Body of pancreas (tissue), 4 donors: ENCODE results near the gene DGCR8. TPM values are rescaled to one million over a fixed set of nuclear protein-coding genes. Genes with fewer than 3 reads are reported as not detected.

Source experiments
- ATAC-seq: fragments of 150-250 bp; one replicate; pipeline ENCODE4 v1.9.1; 2016
- DNase-seq, 4 donors: peaks; one replicate each; pipeline ENCODE4 v3.0.0-alpha.2; 2019
- H3K27ac ChIP-seq, 4 donors: fragments of 200-600 bp; sonication (generic); 1 replicate in 3 of 4; 2 replicates in 1 of 4; pipeline versions ENCODE4 v1.5.1 to v1.6.1; 2016 to 2019; ENCODE audit warnings: mild to moderate bottlenecking in 1 of 4, mixed read lengths in 1 of 4, moderate library complexity in 1 of 4
- H3K27me3 ChIP-seq, 2 donors: fragments of 200-600 bp; sonication (generic); one replicate each; pipeline ENCODE4 v1.6.0; 2016; ENCODE audit warnings: mild to moderate bottlenecking in 1 of 2
- H3K36me3 ChIP-seq, 2 donors: fragments of 200-600 bp; sonication (generic); replicated peaks in 1 of 2; 2 replicates each; pipeline ENCODE4 v1.5.1; 2016; ENCODE audit warnings: low read depth in 2 of 2; ENCODE audit not compliant: insufficient read depth in 1 of 2
- H3K4me1 ChIP-seq: fragments of 200-600 bp; sonication (generic); one replicate; pipeline ENCODE4 v1.6.0; 2016
- H3K4me3 ChIP-seq, 2 donors: fragments of 200-600 bp; sonication (generic); 1 replicate in 1 of 2; 2 replicates in 1 of 2; pipeline ENCODE4 v1.5.1; 2016 to 2019
- H3K9me3 ChIP-seq, 3 donors: fragments of 200-600 bp; sonication (generic); 1 replicate in 2 of 3; 2 replicates in 1 of 3; pipeline ENCODE4 v1.5.1; 2016
- POLR2A ChIP-seq, 3 donors: fragments of 450-650 bp; IDR thresholded peaks; one replicate each; pipeline ENCODE4 v1.6.1; 2016; ENCODE audit warnings: antibody characterized with exemption in 3 of 3, mild to moderate bottlenecking in 2 of 3
- WGBS, 2 donors: methylation state at CpG; one replicate each; pipeline ENCODE4 v1.1.5; 2017; 5-methylcytosine and 5-hydroxymethylcytosine counted together
- intact Hi-C: fragments of 100-400 bp; cut with DNase I; formaldehyde crosslinking; loops from one replicate; pipeline ENCODE4 v1.15.1; 2023
- total RNA-seq, 2 donors: library from RNA; depleted of rRNA; stranded (reverse); fragments of >200 nt; gene quantifications; one replicate each; pipeline ENCODE4 v1.1.0, GENCODE V29; 2016
- TF ChIP-seq, protein P1 (sequence below), 7 experiments: fragments of 450-650 bp in 4 of 7; fragments of 200-600 bp in 3 of 7; sonication (generic) in 3 of 7; IDR thresholded peaks; one replicate each; pipeline ENCODE4 v1.5.1; 2016 to 2019; ENCODE audit warnings: antibody characterized with exemption in 7 of 7

The DGCR8 gene
- total RNA-seq, 2 donors from 2014 or later: 25.7 to 53.4 TPM

DNA sequence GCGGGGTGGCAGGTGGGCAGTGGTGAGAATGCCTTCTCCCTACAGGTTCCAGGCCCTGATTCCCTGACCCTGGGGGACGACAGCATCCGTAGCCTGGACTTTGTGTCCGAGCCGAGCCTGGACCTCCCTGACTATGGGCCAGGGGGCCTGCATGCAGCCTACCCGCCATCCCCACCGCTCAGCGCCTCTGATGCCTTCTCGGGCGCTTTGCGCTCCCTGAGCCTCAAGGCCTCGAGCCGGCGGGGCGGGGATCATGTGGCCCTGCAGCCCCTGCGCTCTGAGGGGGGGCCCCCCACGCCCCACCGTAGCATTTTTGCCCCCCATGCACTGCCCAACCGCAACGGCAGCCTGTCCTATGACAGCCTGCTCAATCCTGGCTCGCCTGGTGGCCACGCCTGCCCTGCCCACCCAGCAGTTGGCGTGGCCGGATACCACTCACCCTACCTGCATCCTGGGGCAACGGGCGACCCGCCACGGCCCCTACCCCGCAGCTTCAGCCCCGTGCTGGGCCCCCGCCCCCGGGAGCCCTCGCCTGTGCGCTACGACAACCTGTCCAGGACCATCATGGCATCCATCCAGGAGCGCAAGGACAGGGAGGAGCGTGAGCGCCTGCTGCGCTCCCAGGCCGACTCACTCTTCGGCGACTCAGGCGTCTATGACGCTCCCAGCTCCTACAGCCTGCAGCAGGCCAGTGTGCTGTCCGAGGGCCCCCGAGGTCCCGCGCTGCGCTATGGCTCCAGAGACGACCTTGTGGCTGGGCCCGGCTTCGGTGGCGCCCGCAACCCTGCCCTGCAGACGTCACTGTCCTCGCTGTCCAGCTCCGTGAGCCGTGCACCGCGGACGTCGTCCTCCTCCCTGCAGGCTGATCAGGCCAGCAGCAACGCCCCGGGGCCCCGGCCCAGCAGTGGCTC, 62.9 kb downstream of the DGCR8 start:
- Histone ChIP-seq H3K27ac (no peak overlapping the region), H3K9me3 (no peaks in the 10 kb centered on the region), H3K4me1 (peaks cover 5% of the 10 kb centered on the region), H3K4me3 (no peak overlapping the region), H3K27me3 (no peaks in the 10 kb centered on the region), H3K36me3 (no peaks in the 10 kb centered on the region)
- 93 to 94% methylated on average over 30 to 63 of the region's 65 CpGs for WGBS, 2 donors
- TF ChIP-seq, protein P1, sequence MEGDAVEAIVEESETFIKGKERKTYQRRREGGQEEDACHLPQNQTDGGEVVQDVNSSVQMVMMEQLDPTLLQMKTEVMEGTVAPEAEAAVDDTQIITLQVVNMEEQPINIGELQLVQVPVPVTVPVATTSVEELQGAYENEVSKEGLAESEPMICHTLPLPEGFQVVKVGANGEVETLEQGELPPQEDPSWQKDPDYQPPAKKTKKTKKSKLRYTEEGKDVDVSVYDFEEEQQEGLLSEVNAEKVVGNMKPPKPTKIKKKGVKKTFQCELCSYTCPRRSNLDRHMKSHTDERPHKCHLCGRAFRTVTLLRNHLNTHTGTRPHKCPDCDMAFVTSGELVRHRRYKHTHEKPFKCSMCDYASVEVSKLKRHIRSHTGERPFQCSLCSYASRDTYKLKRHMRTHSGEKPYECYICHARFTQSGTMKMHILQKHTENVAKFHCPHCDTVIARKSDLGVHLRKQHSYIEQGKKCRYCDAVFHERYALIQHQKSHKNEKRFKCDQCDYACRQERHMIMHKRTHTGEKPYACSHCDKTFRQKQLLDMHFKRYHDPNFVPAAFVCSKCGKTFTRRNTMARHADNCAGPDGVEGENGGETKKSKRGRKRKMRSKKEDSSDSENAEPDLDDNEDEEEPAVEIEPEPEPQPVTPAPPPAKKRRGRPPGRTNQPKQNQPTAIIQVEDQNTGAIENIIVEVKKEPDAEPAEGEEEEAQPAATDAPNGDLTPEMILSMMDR (IDR thresholded peaks at IDR 0.05): no peak
- TF ChIP-seq POLR2A (IDR thresholded peaks at IDR 0.05): no peak
- no peak for ATAC-seq
- no peak for DNase-seq
- intact Hi-C loops: no loop called here

DNA sequence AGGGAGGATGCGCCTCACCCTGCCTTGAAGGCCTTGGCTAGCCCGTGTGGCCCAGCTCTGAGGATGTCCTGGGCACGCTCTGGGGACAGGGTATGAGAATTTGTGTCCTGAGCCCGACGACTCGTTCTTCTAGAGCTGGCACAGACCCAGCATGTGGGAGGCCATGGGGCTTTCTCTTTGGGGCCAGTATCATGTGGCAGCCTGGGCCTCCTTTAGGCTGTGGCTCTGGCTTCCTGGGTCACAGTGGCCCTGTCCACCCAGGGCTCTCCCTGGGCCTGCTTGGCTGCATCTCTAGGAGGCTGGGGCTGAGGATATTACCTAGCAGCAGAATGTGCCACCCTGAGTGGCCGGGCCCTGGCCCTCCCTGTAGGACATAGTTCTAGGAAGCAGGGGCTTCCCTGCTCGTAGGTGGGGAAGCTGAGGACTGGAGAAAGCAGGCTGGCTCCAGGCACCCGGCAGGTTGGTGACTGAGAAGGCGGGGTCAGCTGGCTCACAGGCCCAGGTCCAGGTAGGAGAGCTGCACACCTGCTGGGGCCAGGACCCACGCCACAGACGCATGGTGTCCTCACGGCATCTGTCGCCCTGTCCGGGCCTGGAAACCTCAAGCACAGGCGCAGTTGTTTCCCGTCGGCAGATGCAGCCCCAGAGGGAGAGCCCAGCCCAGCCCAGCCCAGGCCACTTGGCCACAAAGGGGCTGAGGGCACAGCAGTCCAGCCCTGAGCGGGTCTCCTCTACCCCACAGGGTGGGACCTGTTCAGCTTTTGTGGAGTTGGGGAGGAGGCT, 64.0 kb downstream of the DGCR8 start:
- Histone ChIP-seq H3K27me3 (no peaks in the 10 kb centered on the region), H3K4me1 (no peaks in the 10 kb centered on the region), H3K27ac (no peak overlapping the region), H3K9me3 (no peaks in the 10 kb centered on the region), H3K36me3 (no peaks in the 10 kb centered on the region), H3K4me3 (no peak overlapping the region)
- 89 to 96% methylated on average over 4 to 19 of the region's 19 CpGs for WGBS, 2 donors
- DNase-seq (no peak), ATAC-seq (no peak)
- intact Hi-C loops: no loop called here
- no peak for TF ChIP-seq POLR2A (IDR thresholded peaks at IDR 0.05)
- TF ChIP-seq, protein P1 (IDR thresholded peaks at IDR 0.05): no peak

DNA sequence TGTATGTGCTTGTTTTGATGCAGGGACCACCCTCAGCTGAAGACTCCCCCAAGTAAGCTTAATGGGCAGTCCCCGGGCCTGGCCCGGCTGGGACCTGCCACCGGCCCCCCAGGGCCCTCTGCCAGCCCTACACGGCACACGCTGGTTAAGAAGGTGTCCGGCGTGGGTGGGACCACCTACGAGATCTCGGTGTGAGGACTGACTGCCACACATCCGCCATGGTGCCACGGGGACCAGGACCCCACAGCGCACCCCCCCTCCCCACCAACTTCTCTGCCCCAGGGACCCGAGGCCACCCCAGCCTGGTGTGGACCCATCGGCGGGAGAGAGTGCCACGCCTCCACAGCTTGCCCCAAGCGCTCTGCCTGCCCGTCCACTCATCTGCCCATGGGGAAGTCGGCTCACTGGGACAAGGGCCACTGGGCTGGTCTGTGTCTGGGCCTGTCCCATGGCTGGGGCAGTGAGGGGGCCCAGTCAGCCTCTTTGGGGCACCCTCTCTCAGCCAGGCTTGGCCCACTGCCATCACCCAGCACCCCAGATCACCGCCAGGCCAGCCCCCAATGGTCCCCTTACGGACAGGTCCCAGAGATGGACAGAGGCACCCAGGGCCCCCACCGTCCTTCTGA, 65.3 kb downstream of the DGCR8 start:
- ATAC-seq: no peak
- intact Hi-C loops: no loop called here
- Histone ChIP-seq H3K27me3 (no peaks in the 10 kb centered on the region), H3K27ac (no peak overlapping the region), H3K9me3 (no peaks in the 10 kb centered on the region), H3K4me1 (no peaks in the 10 kb centered on the region), H3K4me3 (no peak overlapping the region), H3K36me3 (no peaks in the 10 kb centered on the region)
- TF ChIP-seq, protein P1 (IDR thresholded peaks at IDR 0.05): no peak
- TF ChIP-seq POLR2A (IDR thresholded peaks at IDR 0.05): no peak
- no peak for DNase-seq
- WGBS, 2 donors: 90 to 94% methylated on average over 10 of the region's 22 CpGs

DNA sequence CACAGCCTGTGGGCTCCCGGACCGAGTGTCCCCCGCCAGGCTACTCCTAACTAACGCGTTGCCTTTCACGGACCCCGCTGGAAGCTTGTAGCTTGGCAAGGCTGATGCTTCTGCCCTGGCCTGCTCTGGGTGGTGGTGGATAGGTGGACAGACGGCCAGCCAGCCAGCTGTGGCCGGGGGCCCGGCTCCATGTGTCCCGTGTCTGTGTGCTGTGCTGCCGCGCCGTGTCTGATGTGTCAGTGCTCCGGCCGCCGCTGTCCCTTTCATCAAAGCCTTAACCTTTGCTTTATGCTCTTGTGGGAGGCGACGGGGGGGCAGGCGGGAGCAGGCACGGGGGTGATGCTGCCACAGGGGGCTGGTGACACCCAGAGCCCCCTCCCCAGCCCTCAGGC, 65.8 kb downstream of the DGCR8 start:
- H3K36me3 ChIP-seq: no peaks in the 10 kb centered on the region
- no peaks in the 10 kb centered on the region for H3K27me3 ChIP-seq
- no peak overlapping the region for H3K4me3 ChIP-seq
- H3K4me1 ChIP-seq: no peaks in the 10 kb centered on the region
- H3K27ac ChIP-seq: no peak overlapping the region
- intact Hi-C loops: no loop called here
- TF ChIP-seq, protein P1 (IDR thresholded peaks at IDR 0.05): no peak
- no peak for TF ChIP-seq POLR2A (IDR thresholded peaks at IDR 0.05)
- H3K9me3 ChIP-seq: no peaks in the 10 kb centered on the region
- whole genome bisulfite sequencing, 2 donors: 92 to 93% methylated on average over 3 to 20 of the region's 21 CpGs
- DNase-seq (no peak), ATAC-seq (no peak)
